DMS53 treated with DMSO at 0.1 percent for 48 hours (cell line): ENCODE data around the gene FSIP1.

ENCODE experiments used
- DNase-seq: peaks from one replicate; lab custom pipeline; 2025; ENCODE audit not compliant: unreplicated experiment; lab: John Stamatoyannopoulos, UW

Gene FSIP1

GRCh38 chr15:39721893-39722292 lies 60.7 kb downstream of the FSIP1 start:
- DNase-seq, result no peak

GRCh38 chr15:39720621-39721611 lies 61.7 kb downstream of the FSIP1 start:
- DNase-seq, result no peak

DNA sequence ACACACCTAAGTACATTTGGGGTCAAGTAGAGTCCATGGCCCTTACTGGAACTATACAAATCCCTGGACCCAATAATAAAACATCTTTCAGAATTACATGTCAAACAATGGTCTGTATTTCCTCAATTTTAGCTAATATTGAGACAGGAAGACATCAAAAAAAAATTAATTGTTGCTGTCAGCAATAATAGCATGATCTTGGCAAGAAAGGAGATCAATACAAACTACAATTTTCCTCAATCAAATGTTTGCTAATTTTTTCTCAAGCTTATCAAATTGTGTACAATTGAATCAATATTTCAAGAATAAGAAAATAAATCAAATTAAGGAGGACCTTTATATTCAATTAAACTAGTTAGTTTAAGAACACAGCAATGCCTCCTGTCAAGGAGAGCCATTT lies 62.6 kb downstream of the FSIP1 start:
- no peak for DNase-seq

DNA sequence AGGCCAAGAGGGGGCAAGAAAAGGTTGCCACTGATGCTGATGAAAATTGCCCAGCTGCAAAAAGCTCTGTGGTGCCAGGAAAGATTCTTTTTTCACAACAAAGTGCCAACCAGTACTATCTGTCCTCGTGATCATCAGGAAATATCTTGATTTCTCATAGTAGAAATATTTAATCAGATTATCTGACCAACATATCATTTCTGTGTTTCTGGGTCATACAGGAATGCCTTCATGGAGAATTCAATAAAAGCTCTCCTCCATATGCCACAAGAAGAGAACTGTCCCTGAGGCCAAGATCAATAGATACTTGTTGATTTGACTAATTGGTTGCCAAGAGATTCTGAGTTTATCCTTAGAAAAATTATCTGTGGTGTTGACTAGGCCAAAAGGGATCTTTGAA lies 63.5 kb downstream of the FSIP1 start:
- no peak for DNase-seq

DNA sequence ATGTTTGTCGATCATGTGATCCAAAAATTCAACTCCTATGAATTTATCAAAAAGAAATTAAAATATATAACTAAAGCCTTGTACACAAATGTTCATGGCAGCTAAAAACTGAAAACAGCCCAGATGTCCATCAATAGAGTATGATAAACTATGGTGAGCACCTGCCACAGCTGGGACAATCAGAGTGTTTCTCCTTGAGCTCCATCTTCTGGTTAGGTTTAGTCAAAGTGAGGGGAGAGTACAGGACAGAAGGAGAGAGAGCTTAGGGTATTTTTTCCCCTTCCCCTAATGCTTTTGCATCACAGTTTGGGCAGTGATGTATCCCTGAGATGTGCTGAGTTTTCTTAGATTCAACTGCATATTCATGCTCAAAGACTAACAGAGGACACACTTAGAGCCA lies 65.5 kb downstream of the FSIP1 start:
- no peak for DNase-seq

- no peak for DNase-seq
These were observed 68.4 kb downstream of the FSIP1 start for GRCh38 chr15:39714251-39714650.

DNA sequence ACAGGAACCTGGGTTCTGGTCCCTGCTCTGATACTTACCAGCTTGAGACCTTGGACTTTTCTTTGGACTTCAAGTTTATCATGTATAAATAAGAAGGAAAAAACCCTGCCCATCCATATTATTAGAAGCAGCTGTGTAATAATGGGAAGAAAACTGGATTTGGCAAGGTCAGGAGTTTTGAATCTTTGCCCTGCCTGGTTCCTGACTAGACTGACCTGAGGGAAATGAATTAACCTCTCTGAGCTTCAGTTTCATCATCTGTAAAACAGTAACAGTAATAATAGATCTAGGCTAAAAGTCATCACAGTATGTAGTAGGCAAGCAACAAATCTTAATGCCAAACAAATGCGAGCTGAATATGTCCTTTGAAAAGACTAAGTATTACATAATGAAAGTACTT lies 68.8 kb downstream of the FSIP1 start:
- no peak for DNase-seq

GRCh38 chr15:39710681-39711080 lies 72.0 kb downstream of the FSIP1 start:
- DNase-seq, result no peak

DNA sequence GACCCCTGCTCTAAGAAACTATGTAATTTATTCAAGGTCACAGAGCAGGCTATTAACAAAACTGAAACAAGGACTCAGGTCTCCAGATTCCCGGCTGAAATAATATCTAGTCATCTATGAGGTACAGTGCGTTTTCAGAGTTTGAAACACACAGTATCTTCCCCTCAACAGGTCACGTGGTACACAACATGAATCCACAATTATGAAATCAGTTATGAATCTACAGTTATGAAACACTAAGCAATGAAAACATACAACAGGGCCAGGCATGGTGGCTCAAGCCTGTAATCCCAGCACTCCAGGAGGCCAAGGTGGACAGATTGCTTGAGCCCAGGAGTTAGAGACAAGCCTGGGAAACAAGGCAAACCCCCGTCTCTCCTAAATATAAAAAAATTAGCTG lies 72.7 kb downstream of the FSIP1 start:
- no peak for DNase-seq

DNA sequence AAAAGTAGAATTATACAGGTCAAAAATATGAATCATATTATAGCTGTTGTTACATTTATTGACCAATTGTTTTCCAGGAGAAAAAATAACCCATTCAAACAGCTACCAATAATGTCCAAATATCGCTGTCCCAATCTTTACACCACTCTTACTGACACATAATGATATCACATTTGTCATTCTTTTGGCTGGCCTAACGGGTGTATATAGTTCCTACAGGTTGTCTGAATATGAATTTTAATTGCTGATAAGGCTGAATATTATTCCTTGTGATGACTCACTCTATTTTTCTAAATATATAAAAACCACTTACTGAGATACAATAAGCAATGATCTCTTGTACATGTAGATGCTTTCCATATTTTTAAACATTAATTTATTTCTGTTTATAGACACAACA lies 76.4 kb downstream of the FSIP1 start:
- no peak for DNase-seq

- no peak for DNase-seq
These were observed 78.0 kb downstream of the FSIP1 start for GRCh38 chr15:39704689-39705088.

DNA sequence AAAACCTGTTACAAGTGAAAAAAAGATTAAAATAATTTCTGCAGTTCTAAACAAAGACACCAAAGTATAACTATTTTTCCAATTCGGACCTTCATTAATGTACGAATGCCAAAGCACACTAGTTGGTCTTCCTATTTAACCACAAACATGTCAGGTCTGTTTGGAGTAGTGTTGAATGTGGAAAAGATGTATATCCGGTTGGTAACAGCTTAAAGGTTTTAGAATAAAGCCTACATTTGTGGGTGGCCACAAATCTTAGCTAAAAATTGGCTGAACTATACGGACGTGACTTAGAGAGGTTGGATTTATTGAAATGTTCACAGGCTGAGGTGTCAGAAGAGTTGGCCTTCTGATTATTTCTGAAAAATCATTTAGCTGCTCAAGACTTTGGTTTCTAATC lies 78.4 kb downstream of the FSIP1 start:
- no peak for DNase-seq

- DNase-seq, result no peak
These were observed 80.7 kb downstream of the FSIP1 start for GRCh38 chr15:39701988-39702387.

GRCh38 chr15:39700375-39700700 lies 82.3 kb downstream of the FSIP1 start:
- no peak for DNase-seq

DNA sequence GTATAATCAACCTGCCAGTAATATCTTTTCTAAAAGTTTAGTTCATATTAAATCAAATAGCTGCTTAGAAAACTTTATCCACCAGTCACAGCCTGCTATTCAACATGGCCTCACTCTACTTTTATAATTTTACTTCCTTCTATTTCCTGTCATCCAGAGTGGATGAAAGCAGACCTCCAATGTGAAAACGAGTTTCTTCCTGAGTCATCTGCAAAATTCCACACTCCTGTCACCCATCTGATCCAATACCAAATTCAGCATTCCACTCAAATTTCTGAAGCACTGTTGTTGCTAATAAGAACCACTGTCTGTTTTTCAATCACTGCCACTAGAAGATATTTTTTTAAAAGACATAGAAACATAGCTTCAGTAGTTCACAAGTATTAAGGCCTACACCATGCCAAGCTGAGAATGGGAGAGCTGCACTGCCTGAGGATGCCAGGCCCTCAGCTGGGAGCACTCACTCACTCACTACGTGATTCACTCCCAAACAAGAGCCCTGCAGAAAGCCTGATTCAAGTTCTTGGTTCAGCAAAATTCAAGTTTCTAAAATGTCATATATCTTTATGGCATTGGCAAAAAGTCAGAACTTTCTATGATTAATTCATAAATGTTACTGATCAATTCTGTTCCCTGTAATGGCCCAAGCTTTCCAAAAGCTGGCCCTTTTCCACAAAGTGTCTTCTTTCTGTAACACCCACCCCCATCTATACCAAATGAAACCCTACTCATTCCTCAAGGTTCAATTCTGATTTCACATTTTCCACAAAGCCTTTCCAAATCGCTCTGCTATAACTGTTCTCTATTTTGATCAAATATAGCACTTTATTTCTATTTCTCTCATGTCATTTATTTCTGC lies 82.9 kb downstream of the FSIP1 start:
- DNase-seq, result no peak

GRCh38 chr15:39698444-39699390 lies 83.9 kb downstream of the FSIP1 start:
- DNase-seq, result no peak

- DNase-seq, result no peak
These were observed 85.1 kb downstream of the FSIP1 start for GRCh38 chr15:39697509-39697908.

DNA sequence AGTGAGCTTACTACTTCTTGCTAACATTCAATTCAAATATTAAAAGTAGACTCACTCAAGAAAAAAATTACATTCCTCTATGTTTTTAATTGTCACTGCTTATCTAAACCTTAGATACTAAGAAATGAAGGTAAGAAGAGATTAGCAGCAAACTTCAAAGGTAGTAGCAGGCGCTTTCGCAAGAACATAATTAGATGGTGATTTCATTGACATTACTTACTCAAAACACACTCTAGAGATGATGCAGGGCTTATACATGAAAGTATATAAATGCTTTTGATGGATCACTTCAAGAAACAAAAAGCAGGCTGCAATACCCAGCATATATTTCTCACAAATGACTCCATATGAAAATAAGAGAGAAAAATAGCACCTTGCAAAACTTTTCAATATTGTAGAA lies 86.8 kb downstream of the FSIP1 start:
- DNase-seq, result no peak

- DNase-seq, result no peak
These were observed 90.0 kb downstream of the FSIP1 start for GRCh38 chr15:39692356-39693327.
